ENCODE results near the gene CADM1. TPM values are rescaled to one million over a fixed set of nuclear protein-coding genes. Genes with fewer than 3 reads are reported as not detected.

The CADM1 gene
- total RNA-seq, 1 experiment from 2014 or later, result 0.79 TPM

DNA sequence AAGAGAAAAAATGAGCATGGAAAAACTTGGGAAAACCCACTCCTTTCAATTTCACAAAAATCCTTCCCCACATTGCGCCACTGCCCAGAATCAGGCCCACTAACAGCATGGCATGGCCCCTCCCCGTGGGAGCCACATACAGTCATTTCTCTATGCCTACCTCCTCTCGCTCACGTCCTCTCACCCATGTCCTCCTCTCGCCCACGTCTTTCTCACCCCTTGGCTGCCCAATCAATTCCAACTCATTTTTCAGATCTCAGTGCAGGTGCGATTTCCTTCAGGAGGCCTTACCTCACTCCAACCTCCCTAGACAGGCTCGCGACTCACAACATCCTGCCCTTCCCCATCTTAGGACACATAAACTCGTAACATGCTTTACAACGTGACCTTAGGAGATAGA is 229.2 kb downstream of the CADM1 start:
- no peak for ATAC-seq
- RAD21 ChIA-PET (ENCODE audit: low non-redundant PET in 1 of 2, low total read pairs in 2 of 2, uncharacterized antibody in 2 of 2, unreplicated experiment in 2 of 2), result no interaction called here
- no TSS peak for BruUV-seq (replicated peaks)

DNA sequence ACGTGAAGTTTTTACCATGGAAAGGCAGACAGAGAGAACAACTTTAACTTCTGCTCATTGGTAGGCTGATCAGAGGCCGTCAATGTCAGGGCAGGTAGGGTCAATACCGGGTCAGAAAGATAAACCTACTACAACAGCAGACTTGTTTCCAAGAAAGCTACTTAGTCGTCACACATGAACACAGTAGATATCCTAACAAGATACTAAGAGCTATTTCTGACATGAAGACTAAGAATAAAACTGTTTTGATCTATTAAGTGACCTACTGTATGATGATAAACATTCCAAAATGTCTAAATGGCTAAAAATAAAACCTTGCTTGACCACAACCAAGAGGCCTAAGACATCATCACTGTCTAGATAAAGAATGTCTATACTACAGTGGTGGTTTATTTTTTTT is 231.3 kb downstream of the CADM1 start:
- Histone ChIP-seq H3K4me2 (ENCODE audit: low read length) (no peak overlapping the region), H2AFZ (ENCODE audit: low read depth, low read length, poor library complexity, severe bottlenecking) (no peak overlapping the region), H3K27me3 (ENCODE audit: insufficient read depth, low read length) (no peaks in the 10 kb centered on the region), H3K4me1 (ENCODE audit: control insufficient read depth in 1 of 2, insufficient read depth in 2 of 2, low read length in 2 of 2) (no peaks in the 10 kb centered on the region), H3K4me3 (replicated peaks in 1 of 2; ENCODE audit: low read depth in 1 of 2, low read length in 2 of 2) (no peak overlapping the region), H3K79me2 (ENCODE audit: insufficient read depth, low read length) (no peaks in the 10 kb centered on the region), H3K9me2 (ENCODE audit: insufficient read depth) (no peaks in the 10 kb centered on the region), H4K20me1 (ENCODE audit: insufficient read depth) (no peaks in the 10 kb centered on the region), H3K9ac (ENCODE audit: low read length) (no peak overlapping the region), H3K36me3 (ENCODE audit: control insufficient read depth in 1 of 2, insufficient read depth in 2 of 2, low read length in 2 of 2) (no peaks in the 10 kb centered on the region), H3K9me3 (ENCODE audit: control insufficient read depth in 1 of 2, insufficient read depth in 1 of 2, low read depth in 1 of 2, low read length in 2 of 2) (peaks cover 0 to 11% of the 10 kb centered on the region in 2 experiments; a peak in 2 of 4 replicates), H3K27ac (ENCODE audit: low read depth, low read length) (no peak overlapping the region)
- ChIA-PET RAD21 (ENCODE audit: low non-redundant PET in 1 of 2, low total read pairs in 2 of 2, uncharacterized antibody in 2 of 2, unreplicated experiment in 2 of 2) (no interaction called here), CTCF (no interaction called here), POLR2A (no interaction called here)
- no peak for DNase-seq (ENCODE audit: low read depth, low spot score)
- no peak for TF ChIP-seq SP1 (IDR thresholded peaks at IDR 0.05; ENCODE audit: low read depth)
- no peak for TF ChIP-seq ZFX (IDR thresholded peaks at IDR 0.05)
- TF ChIP-seq TCF7L2 (IDR thresholded peaks at IDR 0.05; ENCODE audit: borderline replicate concordance, extremely low read depth, insufficient read depth, insufficient read length), result no peak
- TF ChIP-seq, protein P1, sequence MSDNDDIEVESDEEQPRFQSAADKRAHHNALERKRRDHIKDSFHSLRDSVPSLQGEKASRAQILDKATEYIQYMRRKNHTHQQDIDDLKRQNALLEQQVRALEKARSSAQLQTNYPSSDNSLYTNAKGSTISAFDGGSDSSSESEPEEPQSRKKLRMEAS (IDR thresholded peaks at IDR 0.05), result no peak
- TF ChIP-seq SRF (IDR thresholded peaks at IDR 0.05; ENCODE audit: low read depth), result no peak
- no peak for TF ChIP-seq EZH2phosphoT487 (IDR thresholded peaks at IDR 0.05; ENCODE audit: borderline replicate concordance)
- TF ChIP-seq EZH2 (IDR thresholded peaks at IDR 0.05), result no peak
- no peak for TF ChIP-seq POLR2A (IDR thresholded peaks at IDR 0.05; ENCODE audit: borderline replicate concordance, extremely low read depth, insufficient read depth, insufficient read length)
- no peak for TF ChIP-seq CEBPB (IDR thresholded peaks at IDR 0.05; ENCODE audit: low read depth)
- TF ChIP-seq, protein P2, sequence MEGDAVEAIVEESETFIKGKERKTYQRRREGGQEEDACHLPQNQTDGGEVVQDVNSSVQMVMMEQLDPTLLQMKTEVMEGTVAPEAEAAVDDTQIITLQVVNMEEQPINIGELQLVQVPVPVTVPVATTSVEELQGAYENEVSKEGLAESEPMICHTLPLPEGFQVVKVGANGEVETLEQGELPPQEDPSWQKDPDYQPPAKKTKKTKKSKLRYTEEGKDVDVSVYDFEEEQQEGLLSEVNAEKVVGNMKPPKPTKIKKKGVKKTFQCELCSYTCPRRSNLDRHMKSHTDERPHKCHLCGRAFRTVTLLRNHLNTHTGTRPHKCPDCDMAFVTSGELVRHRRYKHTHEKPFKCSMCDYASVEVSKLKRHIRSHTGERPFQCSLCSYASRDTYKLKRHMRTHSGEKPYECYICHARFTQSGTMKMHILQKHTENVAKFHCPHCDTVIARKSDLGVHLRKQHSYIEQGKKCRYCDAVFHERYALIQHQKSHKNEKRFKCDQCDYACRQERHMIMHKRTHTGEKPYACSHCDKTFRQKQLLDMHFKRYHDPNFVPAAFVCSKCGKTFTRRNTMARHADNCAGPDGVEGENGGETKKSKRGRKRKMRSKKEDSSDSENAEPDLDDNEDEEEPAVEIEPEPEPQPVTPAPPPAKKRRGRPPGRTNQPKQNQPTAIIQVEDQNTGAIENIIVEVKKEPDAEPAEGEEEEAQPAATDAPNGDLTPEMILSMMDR (IDR thresholded peaks at IDR 0.05 in 2 of 3, conservative IDR thresholded peaks at IDR 0.05 in 1 of 3; ENCODE audit: borderline replicate concordance in 1 of 3, insufficient read depth in 1 of 3, low read depth in 2 of 3, low read length in 2 of 3), result no peak
- TF ChIP-seq, protein P3, sequence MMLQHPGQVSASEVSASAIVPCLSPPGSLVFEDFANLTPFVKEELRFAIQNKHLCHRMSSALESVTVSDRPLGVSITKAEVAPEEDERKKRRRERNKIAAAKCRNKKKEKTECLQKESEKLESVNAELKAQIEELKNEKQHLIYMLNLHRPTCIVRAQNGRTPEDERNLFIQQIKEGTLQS (IDR thresholded peaks at IDR 0.05), result no peak
- no peak for TF ChIP-seq POLR2AphosphoS5 (IDR thresholded peaks at IDR 0.05; ENCODE audit: low read depth, low read length)
- TF ChIP-seq SIN3A (IDR thresholded peaks at IDR 0.05; ENCODE audit: low read depth), result no peak
- TF ChIP-seq ELF1 (IDR thresholded peaks at IDR 0.05; ENCODE audit: borderline replicate concordance, low read depth), result no peak
- no peak for TF ChIP-seq RAD21 (IDR thresholded peaks at IDR 0.05; ENCODE audit: low read depth)
- intact Hi-C loops (cut with micrococcal nuclease), result no loop called here
- no peak for ATAC-seq
- BruUV-seq (replicated peaks), result no TSS peak

More for the DNA sequence above, 229.2 kb downstream of the CADM1 start:
- ChIA-PET CTCF (no interaction called here), POLR2A (no interaction called here)
- Histone ChIP-seq H3K79me2 (ENCODE audit: insufficient read depth, low read length) (no peaks in the 10 kb centered on the region), H3K36me3 (ENCODE audit: control insufficient read depth in 1 of 2, insufficient read depth in 2 of 2, low read length in 2 of 2) (no peaks in the 10 kb centered on the region), H3K4me1 (ENCODE audit: control insufficient read depth in 1 of 2, insufficient read depth in 2 of 2, low read length in 2 of 2) (no peaks in the 10 kb centered on the region), H3K27me3 (ENCODE audit: insufficient read depth, low read length) (no peaks in the 10 kb centered on the region), H3K9me2 (ENCODE audit: insufficient read depth) (no peaks in the 10 kb centered on the region), H3K27ac (ENCODE audit: low read depth, low read length) (no peak overlapping the region), H2AFZ (ENCODE audit: low read depth, low read length, poor library complexity, severe bottlenecking) (no peak overlapping the region), H3K9me3 (ENCODE audit: control insufficient read depth in 1 of 2, insufficient read depth in 1 of 2, low read depth in 1 of 2, low read length in 2 of 2) (peaks cover 0 to 15% of the 10 kb centered on the region in 2 experiments; a peak in 2 of 4 replicates), H4K20me1 (ENCODE audit: insufficient read depth) (no peaks in the 10 kb centered on the region), H3K4me2 (ENCODE audit: low read length) (no peak overlapping the region), H3K9ac (ENCODE audit: low read length) (no peak overlapping the region), H3K4me3 (replicated peaks in 1 of 2; ENCODE audit: low read depth in 1 of 2, low read length in 2 of 2) (no peak overlapping the region)
- TF ChIP-seq ELF1 (IDR thresholded peaks at IDR 0.05; ENCODE audit: borderline replicate concordance, low read depth) (no peak), EGR1 (IDR thresholded peaks at IDR 0.05; ENCODE audit: low read depth) (no peak), ZNF274 (IDR thresholded peaks at IDR 0.05; ENCODE audit: low read depth, low read length) (no peak)
- TF ChIP-seq, protein P1 (IDR thresholded peaks at IDR 0.05), result no peak
- intact Hi-C loops (cut with micrococcal nuclease), result no loop called here
- DNase-seq (ENCODE audit: low read depth, low spot score), result no peak

Measured in HCT116 (cell line).